ENCODE data around the gene ADAMTS9.

- TF ChIP-seq CTCF (IDR thresholded peaks at IDR 0.05; ENCODE audit: low read depth, low read length, missing input control) (no peak), JUND (IDR thresholded peaks at IDR 0.05) (no peak), REST (IDR thresholded peaks at IDR 0.05) (no peak), HNF4G (IDR thresholded peaks at IDR 0.05) (no peak), TAF1 (conservative IDR thresholded peaks at IDR 0.05) (no peak), YY1 (IDR thresholded peaks at IDR 0.05) (no peak), EGR1 (IDR thresholded peaks at IDR 0.05; ENCODE audit: low read depth in 2 of 2) (no peak), NR2F2 (IDR thresholded peaks at IDR 0.05) (no peak), RAD21 (IDR thresholded peaks at IDR 0.05) (no peak), ATF3 (IDR thresholded peaks at IDR 0.05) (no peak), GABPA (IDR thresholded peaks at IDR 0.05 in 1 of 2, conservative IDR thresholded peaks at IDR 0.05 in 1 of 2) (no peak), SP1 (IDR thresholded peaks at IDR 0.05) (no peak), FOXA1 (IDR thresholded peaks at IDR 0.05) (no peak)
- TF ChIP-seq, protein P1, sequence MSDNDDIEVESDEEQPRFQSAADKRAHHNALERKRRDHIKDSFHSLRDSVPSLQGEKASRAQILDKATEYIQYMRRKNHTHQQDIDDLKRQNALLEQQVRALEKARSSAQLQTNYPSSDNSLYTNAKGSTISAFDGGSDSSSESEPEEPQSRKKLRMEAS (IDR thresholded peaks at IDR 0.05) = no peak
Measured at GRCh38 chr3:64677961-64678716, 9.7 kb downstream of the ADAMTS9 start.

All from liver (tissue), 3 donors.